Limb (tissue), 2 donors: ENCODE data around the gene SPINK1.
"Not testable (repeated sequence)": the region's sequence is repeated elsewhere in the genome, so short reads cannot be mapped to it uniquely, and the experiment has no call there.

ENCODE experiments used
- DNase-seq, 2 donors: peaks; one replicate each; pipeline ENCODE4 v3.0.0-alpha.2; 2016; ENCODE audit errors: extremely low spot score in 2 of 2

The SPINK1 gene

GRCh38 chr5:147854894-147855773 lies 23.7 kb upstream of the SPINK1 start:
- DNase-seq: no peak

- no peak for DNase-seq
Observed at GRCh38 chr5:147854331-147854730, 22.9 kb upstream of the SPINK1 start.

- DNase-seq: no peak
Observed at GRCh38 chr5:147853372-147853987, 22.0 kb upstream of the SPINK1 start.

- DNase-seq: no peak
Observed at GRCh38 chr5:147852365-147852764, 20.9 kb upstream of the SPINK1 start.

- no peak for DNase-seq
Observed at GRCh38 chr5:147851578-147851977, 20.1 kb upstream of the SPINK1 start.

- DNase-seq: no peak
Observed at GRCh38 chr5:147849226-147849625, 17.8 kb upstream of the SPINK1 start.

GRCh38 chr5:147845618-147846017 lies 14.1 kb upstream of the SPINK1 start:
- DNase-seq: no peak

GRCh38 chr5:147844846-147845245 lies 13.4 kb upstream of the SPINK1 start:
- DNase-seq: no peak

GRCh38 chr5:147842869-147843268 lies 11.4 kb upstream of the SPINK1 start:
- no peak for DNase-seq

GRCh38 chr5:147836439-147836838 lies 5.0 kb upstream of the SPINK1 start:
- DNase-seq: no peak

- DNase-seq: no peak
Observed at GRCh38 chr5:147835386-147835798, 3.9 kb upstream of the SPINK1 start.

GRCh38 chr5:147832541-147832940 lies 1.1 kb upstream of the SPINK1 start:
- peak in 1 of 2 donors; percentile 12 for DNase-seq

- no peak for DNase-seq
Observed at GRCh38 chr5:147830035-147830434, 1.4 kb downstream of the SPINK1 start.

- DNase-seq: not testable (repeated sequence)
Observed at GRCh38 chr5:147827017-147827416, 4.5 kb downstream of the SPINK1 start.

- DNase-seq: peak in 1 of 2 donors; percentile 21
Observed at GRCh38 chr5:147826361-147826760, 5.1 kb downstream of the SPINK1 start.

- DNase-seq: peak; percentile 46 to 76
Observed at GRCh38 chr5:147822686-147823491, 8.6 kb downstream of the SPINK1 start.

- not testable (repeated sequence) for DNase-seq
Observed at GRCh38 chr5:147822222-147822621, 9.2 kb downstream of the SPINK1 start.

- DNase-seq: no peak
Observed at GRCh38 chr5:147821766-147822165, 9.7 kb downstream of the SPINK1 start.

- DNase-seq: no peak
Observed at GRCh38 chr5:147819261-147819770, 12.2 kb downstream of the SPINK1 start.

- no peak for DNase-seq
Observed at GRCh38 chr5:147818290-147818689, 13.2 kb downstream of the SPINK1 start.

- DNase-seq: no peak
Observed at GRCh38 chr5:147813696-147814095, 17.8 kb downstream of the SPINK1 start.
